CMK (cell line): Measurements from ENCODE around the gene USP10.

ENCODE experiments used
- DNase-seq: peaks from one replicate; pipeline ENCODE4 v3.0.0-alpha.2; 2010; ENCODE audit warnings: low read depth

Gene USP10

DNA sequence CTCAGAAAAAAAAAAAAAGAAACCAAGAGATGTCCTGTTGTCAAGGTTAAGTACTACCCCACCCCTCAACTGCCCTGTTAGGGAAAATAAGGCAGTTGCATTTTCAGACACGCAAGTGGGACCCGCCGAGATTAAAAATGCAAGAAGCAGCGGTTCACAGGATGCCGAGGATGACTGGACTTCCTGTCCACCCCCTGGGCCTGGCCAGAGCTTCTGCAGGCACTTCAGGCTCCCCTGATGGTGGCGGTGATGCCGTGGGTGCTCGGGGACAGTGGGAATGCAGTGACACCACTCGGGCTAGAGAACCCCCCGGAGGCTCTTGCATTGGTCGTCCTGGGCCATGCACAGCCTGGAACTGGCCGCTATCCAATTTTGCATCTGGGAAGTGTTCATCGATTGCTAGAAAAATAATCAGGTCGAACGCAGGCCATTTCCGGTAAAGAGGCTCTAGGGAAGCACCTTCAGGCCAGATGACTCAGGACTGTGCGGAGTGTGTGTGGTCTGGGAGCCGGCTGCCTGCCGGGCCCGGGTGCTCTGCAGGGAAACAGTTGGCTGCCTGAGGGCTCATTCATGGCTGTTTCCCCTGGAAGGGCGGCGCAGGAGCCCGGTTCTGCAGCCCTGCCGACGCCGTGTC lies 106.6 kb downstream of the USP10 start:
- peak; percentile 9 for DNase-seq

- no peak for DNase-seq
Measured at GRCh38 chr16:84806890-84807258, 107.1 kb downstream of the USP10 start.

- DNase-seq, result no peak
Measured at GRCh38 chr16:84807776-84808175, 108.0 kb downstream of the USP10 start.

GRCh38 chr16:84808826-84809225 lies 109.0 kb downstream of the USP10 start:
- no peak for DNase-seq

DNA sequence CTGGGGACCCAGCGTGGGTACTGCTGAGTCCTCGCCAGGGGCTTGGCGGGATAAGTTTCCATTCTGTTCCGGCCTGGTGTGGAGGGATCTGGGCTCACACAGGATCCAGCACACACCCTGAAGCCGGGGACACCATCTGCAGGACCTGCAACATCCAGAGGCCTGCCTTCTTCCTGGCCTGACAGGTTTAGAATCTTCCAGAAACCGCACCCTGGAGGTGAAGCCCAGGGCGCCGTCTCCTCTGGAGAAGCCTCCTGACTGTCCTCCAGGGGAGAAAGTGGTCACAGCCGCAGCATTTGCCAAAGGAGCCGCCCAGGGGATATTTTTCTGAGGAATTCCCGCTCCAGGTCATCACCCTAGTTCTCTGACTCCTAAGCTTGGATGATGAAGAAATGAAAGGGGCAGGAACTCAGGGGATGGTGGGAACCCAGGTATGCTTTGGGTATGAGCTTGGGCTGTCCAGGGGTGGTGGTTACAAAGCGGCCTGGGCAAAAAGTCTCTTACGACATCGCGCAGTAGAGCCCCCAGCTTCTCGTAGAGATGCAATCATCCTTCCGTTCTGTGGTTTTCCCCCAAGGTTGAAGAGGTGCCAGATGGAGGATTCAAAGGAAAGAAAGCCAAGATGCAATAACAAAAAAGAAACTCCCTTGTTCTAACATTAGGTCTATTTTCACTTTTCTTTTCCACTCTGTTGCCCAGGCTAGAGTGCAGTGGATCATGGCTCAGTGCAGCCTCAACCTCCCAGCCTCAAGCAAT lies 110.9 kb downstream of the USP10 start:
- DNase-seq, result no peak

GRCh38 chr16:84811529-84811928 lies 111.7 kb downstream of the USP10 start:
- no peak for DNase-seq

- DNase-seq, result no peak
Measured at GRCh38 chr16:84813141-84813934, 113.5 kb downstream of the USP10 start.

DNA sequence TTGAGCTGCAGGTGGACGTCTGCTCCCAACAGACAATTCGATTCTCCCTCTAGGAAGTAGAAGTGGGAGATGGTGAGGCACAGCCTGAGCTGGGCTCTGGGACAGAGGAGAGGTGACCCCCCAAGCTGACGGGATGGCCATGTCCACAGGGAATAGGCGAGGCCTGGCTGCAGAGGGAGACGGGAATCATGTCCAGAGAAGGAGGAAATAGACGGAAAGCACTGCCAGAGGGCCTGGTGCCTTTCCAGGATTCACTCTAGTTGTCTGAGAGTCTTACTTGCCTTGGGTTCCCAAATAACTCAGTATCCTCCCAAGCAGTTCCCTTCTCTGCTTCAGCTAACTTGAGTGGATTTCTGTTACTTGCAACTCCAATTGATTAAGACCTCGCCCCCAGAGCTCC lies 115.7 kb downstream of the USP10 start:
- DNase-seq, result no peak

DNA sequence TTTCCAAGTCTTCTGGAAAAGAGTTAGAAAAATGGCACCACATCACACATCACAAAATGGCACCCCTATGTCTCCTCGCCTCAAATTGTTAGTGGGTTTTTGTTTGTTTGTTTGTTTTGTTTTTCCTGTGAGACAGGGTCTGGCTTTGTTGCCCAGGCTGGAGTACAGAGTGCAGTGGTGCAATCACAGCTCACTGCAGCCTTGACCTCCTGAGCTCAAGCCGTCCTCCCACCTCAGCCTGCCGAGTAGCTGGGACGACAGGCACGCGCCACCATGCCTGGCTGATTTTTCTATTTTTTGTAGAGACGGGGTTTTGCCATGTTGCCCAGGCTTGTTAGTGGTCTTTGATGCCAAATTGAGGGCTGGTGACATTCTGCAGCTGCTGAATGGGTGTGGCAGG lies 116.2 kb downstream of the USP10 start:
- DNase-seq, result no peak

DNA sequence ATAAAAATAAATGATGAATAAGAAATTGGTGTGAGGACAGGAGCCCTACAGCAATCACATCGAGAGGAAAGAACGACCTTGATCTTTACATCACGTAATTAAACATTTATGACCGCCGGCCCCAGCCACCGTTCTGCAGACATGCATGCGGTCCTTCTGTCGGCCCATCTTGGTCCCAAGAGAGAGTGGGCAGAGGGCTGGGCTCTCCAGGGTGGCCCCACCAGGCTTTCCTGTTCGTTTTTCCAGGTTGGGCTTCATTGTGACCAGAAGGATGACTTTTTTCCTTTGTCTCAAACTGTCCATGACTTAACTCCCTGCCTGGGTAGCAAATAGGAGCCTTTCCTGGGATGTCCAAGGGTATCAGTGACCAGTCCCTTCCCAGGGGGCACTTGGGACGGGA lies 116.7 kb downstream of the USP10 start:
- no peak for DNase-seq

DNA sequence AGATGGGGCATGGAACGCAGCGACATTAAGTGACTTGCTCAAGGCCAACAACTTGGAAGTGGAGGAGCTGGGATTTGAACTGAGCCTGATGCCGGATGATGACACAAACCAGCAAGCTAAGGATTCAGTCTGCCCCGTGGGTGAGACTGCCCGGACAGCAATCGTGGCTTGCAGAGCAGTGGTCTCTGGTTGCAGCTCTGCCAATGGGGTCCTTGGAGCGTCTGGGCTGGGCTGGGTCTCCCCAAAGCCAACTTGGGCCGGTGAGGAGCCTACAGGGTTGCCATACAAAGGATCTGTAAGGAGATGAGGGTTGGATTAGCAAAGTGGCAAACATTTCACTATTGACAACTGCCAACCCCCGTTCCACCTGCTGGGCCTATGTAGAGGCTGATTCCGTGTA lies 117.4 kb downstream of the USP10 start:
- no peak for DNase-seq

DNA sequence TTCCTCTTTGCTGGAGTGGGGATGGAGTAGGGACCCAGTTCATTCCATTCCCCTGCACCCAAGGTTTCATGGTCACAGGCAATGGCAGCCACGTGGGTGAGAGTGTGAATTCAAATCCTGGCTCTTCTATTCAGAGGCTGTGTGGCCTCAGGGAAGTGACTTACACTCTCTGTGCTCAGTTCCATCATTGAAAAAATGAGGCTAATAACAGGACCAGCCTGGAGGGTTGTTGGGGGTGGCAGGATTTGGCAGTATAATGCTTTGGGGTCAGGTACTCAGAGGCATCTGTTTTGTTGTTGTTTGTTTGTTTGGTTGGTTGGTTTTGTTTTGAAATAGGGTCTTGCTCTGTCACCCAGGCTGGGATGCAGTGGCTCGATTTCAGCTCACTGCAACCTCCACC lies 117.8 kb downstream of the USP10 start:
- DNase-seq, result no peak

- DNase-seq, result no peak
Measured at GRCh38 chr16:84818133-84818532, 118.3 kb downstream of the USP10 start.

- no peak for DNase-seq
Measured at GRCh38 chr16:84818989-84819643, 119.3 kb downstream of the USP10 start.

- DNase-seq, result peak; percentile 48
Measured at GRCh38 chr16:84819644-84820304, 120.0 kb downstream of the USP10 start, which contains the start of gene CRISPLD2. TSS of gene CRISPLD2 (plus strand) at chr16:84819985. CDS start at chr16:84838496, 18,511 bp downstream.

GRCh38 chr16:84820305-84820684 lies 120.5 kb downstream of the USP10 start:
- no peak for DNase-seq

DNA sequence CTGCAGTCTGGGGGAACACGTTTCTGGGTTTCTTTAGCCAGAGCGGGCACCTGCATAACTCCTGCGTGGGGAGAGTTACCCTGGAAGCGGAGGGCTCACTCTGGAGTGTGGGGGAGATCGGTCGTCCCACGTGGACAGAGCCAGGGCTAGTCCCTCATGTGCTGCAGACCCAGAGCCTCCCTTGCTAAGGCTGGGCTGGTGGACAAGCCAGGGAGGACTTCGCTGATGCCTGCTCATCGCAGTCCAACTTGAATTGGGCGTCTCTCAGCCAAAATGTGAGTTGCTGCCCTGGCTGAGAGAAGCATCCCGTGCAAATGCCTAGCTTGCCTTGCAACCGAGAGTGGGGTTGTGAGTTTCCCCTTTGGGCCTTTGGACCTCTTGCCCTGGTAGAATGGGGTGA lies 121.0 kb downstream of the USP10 start:
- DNase-seq, result no peak

DNA sequence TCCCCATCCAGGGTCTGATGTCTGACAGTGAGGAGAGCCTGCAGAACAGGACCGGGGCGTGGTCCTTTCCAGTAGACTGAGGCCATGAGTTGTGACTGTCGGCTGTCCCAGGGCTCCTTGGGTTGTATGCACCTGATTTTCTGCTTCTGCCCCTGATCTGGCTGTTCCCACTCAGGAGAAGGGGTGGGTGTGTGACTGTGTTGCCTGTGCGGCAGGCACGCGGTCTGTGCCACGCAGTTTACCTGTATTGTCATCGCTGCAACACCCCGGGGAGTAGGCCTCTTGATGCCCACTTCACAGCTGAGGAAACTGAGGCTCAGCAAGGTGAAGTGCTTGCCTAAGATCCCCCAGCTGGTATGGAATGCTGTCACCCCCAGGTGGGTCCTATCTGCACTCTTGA lies 121.4 kb downstream of the USP10 start:
- DNase-seq, result no peak

DNA sequence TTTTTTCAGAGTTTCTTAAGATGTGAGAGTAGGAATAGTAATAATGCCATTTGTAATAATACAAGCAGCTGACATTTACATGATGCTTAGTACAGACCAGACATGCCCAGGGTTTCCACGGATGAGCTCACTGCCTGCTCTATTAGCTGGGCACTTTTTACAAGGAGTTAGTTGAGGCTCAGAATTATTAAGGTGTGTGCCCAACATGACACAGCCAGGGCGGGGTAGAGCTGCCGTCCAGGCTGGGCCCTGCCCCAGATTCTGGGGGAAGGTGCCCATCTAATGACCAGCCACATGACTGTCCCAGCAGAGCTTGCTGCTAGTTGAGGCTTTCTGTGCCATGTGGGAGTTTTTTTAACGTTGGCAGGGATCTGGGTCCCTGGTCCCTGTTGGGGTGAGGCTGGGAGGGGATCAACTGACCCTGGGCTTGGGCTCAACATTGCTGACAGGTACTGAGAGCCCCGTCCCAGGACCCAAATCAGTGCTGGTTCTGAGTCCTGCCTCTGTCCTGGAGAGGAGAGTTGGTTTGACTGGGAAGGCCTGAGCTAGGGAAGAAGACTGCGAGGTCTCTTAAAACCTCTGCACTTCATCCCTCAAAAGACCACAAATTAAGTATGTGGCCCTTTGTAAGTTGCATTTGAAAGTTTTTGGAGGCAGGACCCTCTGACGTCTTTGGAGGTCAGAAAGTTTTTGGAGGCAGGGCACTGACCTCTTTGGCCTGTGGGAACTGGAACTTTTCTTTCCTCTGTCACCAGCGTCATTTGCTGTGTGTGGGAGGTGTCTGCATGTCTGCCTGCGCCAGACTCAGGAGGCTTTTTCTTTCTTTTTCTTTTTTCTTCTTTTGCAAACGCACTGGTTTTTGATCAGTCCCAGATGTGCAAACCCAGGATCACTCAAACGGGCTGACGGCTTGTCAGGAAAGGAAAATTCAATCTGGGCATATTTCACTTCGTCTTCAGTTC lies 122.2 kb downstream of the USP10 start:
- no peak for DNase-seq

- no peak for DNase-seq
Measured at GRCh38 chr16:84822990-84823389, 123.2 kb downstream of the USP10 start.

DNA sequence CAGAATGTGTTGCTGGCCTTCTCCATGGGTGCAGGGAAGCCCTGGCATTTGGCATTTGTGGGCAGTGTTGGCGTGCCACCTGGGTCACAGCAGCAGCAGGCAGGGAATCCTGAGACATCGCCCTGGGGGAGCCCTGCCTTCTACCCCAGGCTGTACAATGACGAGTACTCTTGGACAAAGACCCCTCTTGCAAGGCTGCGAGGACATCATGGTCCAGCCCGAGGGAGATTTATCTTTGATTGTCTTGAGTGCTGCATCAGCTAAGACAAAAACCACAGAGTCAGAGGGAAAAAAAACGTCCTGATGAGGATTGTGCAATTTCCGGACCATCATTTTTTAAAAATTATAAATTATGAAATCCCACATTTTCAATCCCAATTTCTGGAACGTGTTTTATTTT lies 123.7 kb downstream of the USP10 start:
- no peak for DNase-seq
